ENCODE measurements around the gene CDC16.
"Not testable (repeated sequence)": the region's sequence is repeated elsewhere in the genome, so short reads cannot be mapped to it uniquely, and the experiment has no call there.

CDC16 gene

DNA sequence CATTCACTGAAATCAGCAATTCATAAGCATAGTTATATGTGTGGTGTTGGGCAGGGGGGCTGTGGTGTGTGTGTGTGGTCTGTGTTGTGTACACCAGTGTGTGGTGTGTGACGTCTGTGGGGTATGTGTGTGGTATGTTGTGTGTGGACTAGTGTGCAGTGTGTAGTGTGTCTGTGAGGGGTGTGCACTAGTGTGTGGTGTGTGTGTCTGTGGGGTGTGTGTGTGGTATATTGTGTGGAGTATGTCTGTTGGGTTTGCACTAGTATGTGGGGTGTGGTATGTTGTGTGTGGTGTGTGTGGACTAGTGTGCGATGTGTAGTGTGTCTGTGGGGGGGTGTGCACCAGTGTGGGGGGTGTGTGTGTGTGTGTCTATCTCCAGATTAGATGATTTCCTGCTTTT is 7.2 kb upstream of the CDC16 start:
- no peak for DNase-seq

DNA sequence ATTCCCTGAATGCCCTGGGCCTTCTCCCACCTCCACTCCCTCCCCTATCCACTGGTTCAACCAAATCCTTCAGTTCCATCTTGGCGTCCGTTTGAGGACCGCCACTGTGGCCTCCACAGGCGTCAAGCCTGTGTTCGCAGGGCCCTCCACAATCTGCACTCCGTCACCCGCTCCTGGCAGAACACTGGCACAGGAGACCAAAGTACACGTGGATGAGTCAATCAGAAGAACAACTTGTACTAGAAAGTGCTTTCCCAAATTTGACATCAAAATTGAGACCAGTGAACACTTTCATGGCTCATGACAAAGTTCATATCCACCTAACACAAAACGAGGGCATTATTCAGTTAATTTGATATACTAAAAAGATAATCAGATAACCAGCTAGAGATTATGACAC is 6.5 kb upstream of the CDC16 start:
- DNase-seq, result no peak

DNA sequence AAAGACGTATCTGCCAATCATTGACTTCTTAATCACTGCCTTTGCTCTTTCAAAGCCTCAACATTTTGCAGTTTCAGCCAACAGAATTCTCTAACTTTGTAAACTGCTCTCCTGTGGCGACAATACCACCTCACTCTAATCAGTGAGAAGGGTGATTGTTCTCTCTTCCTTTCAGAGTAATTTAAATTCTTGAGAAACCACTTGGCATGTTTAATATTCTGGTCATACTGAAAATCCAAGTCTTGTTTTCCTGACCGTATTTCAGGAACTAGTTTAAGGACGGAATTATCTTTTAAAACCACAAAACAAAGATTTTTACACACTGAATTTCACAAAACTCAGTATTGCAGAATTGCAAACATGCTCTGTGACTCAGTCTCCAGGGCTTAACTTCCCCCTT is 5.2 kb upstream of the CDC16 start:
- DNase-seq, result no peak

DNA sequence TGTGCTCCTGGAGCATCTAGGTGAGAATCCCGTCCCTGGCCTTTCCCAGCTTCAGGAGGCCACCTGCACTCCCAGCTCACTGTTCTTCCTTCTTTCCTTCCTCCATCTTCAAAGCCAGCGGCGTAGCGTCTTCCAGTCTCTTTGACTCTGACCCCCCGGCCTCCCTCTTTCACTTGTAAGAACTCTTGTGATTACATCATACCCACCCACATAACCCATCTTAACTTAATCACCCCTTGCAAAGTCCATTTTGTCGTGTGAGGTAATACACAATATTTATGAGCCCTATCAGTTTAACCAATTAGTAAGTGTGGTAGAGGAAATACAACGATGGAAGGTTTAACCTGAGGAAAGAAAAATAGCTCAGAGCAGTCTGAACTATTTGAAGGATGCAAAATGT is 4.6 kb upstream of the CDC16 start:
- DNase-seq, result no peak

DNA sequence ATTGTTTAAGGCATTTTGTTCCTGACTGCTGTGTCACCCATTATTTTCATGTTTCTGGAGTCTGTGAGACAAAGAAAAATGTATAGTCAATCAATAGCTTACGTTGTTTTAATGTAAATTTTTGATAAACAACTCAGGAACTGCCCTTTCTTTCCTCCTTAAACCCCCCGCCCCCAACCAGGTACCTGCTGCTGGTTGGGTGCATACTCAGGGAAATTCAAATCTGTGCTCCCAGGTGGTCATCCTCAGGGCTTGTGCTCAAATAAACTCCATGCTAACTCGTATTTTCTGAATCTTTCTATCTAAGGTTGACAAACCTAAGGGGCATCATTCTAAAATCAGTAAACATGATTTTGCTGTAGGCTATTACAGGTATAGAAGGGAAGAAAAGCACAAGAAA is 4.1 kb upstream of the CDC16 start:
- no peak for DNase-seq

DNA sequence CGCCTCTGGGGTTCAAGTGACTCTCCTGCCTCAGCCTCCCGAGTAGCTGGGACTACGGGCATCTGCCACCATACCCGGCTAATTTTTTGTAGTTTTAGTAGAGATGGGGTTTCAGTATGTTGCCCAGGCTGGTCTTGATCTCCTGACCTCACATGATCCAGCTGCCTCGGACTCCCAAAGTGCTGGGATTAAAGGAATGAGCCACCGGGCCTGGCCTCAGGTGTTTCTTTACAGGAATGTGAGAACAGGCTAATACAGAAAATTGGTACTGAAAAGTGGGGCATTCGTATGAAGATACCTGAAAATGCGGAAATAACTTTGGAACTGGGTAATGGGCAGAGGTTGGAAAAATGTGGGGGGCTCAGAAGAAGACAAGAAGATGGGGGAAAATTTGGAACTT is 2.8 kb upstream of the CDC16 start:
- no peak for DNase-seq

DNA sequence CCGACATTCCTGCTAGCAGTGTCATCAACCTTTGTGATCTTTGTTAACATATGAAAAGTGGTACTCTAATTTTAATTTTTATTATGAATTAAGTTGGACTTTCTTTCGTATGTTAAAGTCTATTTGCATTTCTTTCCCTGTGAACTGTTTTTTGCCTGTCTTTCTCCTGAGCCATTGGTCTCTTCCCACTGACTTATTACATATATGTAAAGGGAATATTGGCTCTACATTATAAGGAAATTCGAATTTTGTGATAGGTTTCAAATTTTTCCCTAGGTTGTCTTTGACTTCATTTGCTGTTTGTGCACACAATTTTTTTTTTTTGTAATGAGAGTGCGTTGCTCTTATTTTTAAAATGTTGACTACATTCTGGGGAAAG is 442 bp upstream of the CDC16 start:
- no peak for DNase-seq

DNA sequence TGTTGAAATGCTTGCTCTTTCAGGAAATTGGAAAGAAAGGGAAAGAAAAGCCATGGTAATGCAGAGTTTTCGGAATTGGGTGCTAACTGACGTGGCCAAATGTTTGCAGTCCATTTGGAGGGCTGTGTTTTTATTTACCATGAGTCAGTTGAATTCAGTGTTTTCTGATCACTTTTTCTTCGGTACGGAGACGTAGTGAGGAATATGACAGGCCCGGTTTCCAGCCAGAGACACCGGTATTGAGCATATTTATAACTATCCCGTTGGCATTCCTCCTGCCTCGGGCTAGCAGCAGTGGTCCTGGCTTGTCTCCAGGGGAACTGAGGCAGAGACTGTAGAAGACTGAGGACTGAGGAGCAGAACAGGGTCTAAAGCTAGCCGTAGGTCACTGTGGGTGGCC is 1.0 kb downstream of the CDC16 start:
- DNase-seq, result no peak

DNA sequence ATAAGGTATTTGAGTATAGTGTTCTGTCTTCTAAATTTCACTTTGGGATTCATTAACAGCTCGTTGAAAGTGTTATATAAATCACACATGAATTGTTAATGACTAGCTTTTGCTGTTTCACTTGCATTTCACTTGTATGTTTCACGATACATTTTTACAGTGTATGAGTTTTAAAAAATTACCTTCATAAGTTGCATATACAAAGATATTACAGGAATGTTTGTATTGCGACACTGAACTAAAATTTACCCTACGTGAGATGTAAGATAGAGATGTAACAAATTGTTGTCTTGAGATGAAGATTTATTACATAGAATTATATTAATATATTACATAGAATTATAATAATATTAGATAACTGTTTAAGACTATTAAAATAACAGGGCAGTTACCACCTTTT is 1.5 kb downstream of the CDC16 start:
- DNase-seq, result no peak

DNA sequence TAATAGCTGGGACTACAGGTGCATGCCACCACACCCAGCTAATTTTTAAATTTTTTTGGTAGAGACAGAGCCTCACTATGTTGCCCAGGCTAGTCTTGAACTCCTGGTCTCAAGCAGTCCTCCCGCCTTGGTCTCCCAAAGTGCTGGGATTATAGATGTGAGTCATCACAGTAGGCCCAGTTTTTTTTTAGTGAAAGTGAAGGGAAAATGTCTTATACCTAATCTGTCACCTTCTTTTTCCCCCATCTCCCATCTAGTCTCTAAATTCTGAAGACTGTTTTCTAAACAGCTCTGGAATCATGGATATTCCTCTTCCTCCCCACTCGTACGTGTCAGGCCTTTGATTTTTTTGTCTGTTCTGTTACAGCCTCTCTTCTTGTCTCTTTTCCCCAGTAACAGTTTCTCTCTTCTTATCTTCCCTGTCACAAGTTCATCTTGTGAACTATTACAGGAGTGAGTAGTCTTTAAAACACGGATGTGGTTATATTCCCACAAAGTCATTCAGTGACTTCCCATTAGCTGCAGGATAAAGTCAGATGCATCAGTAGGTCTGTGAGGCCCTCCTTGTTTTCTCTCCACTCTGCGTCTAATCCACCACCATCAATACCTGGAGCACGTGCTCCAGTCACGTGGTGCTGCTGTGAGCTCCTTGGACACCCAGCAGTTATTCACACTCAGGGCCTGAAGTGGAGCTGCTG is 2.9 kb downstream of the CDC16 start:
- DNase-seq, result no peak

DNA sequence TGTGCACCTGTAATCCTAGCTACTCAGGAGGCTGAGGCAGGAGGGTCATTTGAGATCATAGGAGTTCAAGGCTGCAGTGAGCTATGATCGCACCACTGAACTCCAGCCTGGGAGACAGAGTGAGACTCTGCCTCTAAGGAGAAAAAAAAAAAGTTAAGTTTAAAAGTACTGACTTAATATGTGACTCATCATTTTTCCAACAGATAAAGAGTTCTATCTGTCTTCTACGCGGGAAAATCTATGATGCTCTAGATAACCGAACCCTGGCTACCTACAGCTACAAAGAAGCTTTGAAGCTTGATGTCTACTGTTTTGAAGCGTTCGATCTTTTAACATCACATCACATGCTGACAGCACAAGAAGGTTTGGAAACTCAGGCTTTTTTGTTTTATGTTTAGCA is 7.2 kb downstream of the CDC16 start:
- DNase-seq, result no peak

DNA sequence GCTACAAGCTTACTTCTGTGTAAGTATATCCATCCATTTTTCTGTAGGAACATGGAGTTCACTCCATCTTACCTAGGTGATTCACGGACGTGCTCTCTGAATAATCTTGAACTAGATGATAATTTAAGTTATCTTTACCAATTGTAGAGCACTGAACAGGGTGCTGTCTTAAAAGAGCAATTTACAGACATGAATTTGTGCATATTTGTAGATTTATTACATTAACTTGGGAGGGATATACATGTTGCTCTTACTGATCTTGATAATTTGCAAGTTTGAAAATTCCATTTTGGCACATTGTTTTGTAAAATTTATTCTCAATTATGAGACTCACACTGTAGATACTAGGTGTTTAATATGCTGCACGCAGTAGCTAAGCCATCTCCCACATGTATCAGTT is 9.3 kb downstream of the CDC16 start:
- no peak for DNase-seq

DNA sequence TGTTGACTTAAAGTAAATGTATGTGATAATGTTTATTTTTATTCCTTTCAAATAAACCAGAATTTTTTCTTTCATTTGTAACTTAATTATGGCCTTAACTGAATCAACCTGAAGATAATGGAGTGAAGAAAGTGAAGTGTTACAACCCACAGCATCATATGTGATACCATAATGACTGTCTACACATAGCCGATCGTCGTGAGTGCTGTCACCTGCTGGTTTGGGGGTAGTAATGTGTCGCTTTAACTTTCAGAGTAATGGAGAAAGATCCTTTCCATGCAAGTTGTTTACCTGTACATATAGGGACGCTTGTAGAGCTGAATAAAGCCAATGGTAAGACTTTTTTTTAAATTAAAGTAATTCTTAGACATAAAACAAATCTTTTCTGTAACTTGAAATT is 9.9 kb downstream of the CDC16 start:
- DNase-seq, result no peak

DNA sequence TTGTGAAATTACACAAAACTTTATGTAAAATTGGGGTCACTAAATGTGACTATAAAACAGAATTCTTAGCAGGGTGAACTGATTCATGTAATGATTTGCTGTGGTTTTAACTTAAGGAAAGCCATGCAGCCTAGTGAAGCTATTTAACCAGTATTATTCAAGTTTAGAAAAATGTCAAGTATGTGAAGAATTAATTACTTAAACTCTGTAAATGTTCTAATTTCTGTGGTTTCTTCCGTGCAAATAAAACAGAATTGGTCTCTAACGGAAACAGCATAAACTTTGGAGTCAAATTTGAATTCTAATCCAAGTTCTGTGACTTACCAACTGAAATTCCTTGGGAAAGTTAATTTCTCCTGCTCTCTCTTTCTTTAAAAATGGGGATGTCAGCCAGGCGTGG is 13.3 kb downstream of the CDC16 start:
- no peak for DNase-seq

DNA sequence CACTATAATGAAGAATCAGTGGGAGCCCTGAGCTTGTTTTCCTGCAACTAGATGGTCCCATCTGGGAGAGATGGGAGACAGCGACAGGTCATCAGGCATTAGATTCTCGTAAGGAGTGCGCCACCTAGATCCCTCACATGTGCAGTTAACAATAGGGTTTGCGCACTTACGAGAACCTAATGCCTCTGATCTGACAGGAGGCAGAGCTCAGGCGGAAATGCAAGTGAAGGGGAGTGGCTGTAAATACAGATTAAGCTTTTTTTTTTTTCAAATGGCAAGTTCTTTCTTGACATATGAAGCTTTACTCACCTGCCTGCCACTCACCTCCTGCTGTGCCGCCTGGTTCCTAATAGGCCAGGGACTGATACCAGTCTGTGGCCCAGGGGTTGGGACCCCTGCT is 14.4 kb downstream of the CDC16 start:
- no peak for DNase-seq

DNA sequence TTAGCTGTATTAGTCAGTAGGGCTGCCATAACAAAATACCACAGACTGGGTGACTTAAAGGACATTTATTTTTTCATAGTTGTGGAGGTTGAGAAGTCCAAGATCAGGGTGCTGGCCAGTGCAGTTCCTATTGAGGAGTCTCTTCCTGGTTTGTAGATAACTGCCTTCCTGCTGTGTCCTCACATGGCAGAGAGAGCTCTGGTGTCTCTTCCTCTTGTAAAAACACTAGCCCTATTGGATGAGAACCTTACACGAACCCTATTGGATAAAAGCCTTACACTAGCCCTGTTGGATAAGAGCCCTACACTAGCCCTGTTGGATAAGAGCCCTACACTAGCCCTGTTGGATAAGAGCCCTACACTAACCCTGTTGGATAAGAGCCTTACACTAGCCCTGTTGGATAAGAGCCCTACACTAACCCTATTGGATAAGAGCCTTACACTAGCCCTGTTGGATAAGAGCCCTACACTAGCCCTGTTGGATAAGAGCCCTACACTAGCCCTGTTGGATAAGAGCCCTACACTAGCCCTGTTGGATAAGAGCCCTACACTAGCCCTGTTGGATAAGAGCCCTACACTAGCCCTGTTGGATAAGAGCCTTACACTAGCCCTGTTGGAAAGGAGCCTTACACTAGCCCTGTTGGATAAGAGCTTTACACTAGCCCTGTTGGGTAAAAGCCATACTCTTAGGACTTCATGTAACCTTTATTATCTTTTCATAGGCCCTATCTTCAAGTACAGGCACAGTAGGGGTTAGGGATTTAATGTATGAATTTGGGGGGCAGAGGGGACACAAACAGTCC is 17.1 kb downstream of the CDC16 start:
- peak; percentile 29 for DNase-seq

DNA sequence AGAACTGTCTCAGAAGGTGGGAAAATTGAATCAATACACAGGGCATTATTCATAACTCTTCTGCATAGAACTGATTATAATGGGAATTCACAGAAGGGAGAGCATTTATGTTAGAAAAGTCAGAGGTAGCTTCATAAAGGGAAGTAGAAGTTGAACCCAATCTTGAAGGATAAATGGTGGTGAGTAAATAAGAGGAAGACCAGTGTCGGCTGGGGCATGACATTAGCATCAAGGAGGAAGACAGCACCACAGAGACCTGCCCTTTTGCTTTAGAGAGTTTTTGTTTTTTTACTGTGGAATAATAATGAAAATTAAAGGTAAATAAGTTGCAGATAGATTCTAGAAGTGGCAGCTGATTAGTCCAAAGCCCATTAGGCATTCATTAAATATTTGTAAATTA is 21.9 kb downstream of the CDC16 start:
- DNase-seq, result no peak

DNA sequence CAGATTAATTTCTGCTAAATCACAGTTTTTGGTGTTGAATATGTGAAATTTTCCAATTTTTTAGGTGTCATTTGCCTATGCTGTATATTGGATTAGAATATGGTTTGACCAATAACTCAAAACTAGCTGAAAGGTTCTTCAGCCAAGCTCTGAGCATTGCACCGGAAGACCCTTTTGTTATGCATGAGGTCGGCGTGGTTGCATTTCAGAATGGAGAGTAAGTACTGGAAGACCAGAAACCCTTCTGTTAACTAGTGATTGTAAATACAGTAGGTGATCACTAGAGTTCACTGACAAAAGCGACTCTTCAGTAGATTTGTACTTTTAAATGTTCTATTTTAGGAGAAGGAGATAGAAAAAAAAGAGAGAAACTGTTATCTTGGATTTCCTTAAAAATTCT is 22.3 kb downstream of the CDC16 start:
- DNase-seq, result no peak

DNA sequence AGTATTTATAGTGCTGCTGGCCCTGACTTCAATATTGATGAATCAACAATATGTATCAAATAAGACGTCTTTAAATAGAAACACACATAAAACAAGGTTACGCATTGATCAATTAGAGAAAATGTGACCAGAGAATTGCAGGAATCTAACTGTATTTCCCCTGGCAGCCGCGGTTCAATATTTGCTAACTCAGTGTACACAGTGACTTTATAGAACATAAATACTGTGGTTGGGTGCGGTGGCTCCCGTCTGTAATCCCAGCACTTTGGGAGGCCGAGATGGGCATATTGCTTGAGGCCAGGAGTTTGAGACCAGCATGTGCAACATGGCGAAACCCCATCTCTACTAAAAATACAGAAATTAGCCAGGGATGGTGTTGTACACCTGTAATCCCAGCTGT is 23.9 kb downstream of the CDC16 start:
- DNase-seq, result no peak

DNA sequence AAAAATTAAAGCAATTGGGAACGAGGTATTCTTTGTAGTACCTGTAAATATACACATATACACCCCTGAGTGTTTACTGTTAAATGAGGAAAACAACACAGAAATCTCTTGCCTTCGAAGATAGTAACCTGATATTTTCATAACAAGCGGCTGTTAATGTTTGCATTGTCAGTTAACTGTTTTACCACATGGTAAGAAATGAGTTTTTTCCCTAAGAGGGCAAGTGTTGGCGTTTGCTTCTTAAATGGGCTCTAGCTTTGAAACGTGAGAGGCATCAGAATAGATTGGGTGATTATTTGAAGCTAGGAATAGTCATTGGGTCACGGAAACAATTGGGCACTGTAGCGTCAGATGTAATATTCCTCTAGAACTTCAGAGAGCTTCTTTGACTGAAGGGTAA is 24.7 kb downstream of the CDC16 start:
- no peak for DNase-seq

DNA sequence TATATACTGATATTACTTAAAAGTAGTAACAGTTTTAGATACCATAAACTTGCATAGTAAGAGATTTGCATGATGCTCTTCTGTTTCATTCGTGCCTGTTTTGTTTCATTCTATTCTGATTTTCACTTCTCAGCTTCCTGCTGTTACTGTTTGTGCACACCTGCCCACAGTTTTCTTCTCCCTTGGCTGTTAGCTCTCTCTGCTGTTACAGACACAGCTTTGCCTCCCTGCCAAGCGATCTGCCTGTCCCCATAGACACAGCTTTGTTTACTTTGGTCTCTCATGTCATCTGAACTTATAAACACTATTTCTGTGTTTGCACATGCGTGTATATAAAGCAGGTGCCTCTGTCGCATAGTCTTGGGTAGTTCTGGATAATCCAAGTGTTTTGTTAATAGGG is 25.3 kb downstream of the CDC16 start:
- DNase-seq, result peak; percentile 61

DNA sequence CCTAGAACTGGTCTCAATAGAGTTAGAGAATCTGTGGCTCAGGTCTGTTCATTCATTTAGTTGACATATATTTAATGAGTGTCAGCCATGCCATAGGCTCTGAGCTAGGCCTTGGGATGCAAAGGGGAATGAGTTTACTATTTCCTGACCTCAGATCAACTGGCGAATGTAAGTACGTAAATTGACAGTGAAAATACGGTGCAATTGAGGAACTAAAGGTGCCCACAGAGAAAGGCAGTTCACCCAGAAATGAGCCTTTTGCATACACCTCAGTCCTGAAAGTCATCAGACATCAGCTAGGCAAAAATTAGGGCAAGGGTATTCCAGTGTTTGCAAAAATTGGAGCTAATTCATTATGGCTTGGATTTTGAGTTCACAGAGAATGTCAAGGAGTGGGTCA is 26.1 kb downstream of the CDC16 start:
- DNase-seq, result no peak

DNA sequence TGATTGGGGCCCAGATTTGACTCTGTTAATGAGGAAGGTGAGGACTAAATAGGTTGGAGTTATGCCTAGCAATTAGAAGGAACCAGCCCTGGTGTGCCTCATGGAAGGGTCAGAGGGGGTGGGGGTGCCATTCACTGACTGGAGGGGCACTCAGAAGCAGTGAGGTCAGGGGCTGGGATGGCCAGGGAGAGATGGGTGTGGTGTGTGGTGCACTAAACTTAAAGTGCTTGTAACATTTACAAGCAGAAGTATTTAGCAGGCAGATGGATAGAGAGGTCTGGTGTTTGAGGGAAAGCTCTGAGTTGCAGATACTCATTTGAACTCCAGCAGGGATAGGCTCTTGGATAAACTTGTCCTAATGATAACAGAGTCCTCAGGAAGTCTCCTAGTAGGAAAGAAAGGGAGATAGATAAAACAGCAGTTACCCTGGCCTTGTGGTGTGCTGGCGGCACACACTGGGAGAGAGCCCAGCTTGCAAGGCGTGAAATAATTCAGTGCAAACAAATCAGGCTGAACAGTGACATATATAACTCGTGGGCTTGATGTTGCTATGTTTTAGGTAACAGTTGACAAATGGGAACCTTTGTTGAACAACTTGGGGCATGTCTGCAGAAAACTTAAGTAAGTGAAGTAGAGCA is 26.8 kb downstream of the CDC16 start:
- DNase-seq, result no peak

DNA sequence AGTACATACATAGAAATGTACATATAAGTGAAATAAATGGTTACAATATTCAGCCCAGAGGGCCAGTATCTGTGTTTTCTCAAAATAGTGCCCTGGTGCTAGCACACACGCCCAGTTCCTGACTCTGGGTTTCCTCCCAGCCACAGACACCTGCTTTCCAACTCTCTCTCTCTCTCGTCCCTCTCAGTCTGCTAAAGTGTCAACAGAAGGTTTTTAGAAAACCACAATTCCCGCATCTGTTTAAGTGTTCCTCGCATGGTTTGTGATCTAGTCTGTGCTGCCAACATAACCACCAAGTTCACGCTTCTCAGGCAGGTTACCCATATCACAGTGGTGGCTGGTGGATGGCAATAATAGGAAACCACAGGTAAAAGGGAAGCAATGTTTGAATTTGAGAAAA is 28.9 kb downstream of the CDC16 start:
- DNase-seq, result no peak

DNA sequence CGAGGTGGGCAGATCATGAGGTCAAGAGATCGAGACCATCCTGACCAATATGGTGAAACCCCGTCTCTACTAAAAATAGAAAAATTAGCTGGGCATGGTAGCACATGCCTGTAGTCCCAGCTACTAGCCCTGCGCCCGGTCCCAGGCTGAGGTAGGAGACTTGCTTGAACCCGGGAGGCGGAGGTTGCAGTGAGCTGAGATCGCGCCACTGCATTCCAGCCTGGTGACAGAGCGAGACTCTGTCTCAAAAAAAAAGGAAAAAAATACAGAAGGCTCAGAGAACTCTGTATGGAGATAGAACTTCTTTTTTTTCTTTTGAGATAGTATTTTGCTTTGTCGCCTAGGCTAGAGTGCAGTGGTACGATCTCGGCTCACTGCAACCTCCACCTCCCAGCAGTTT is 29.6 kb downstream of the CDC16 start:
- DNase-seq, result not testable (repeated sequence)
